Nucleus accumbens (tissue), 56 donors: Measurements from ENCODE around the gene ABCC1.
A peak's percentile ranks its signal among the peaks of the same experiment; 100 is the strongest.
"Not testable (repeated sequence)": the region's sequence is repeated elsewhere in the genome, so short reads cannot be mapped to it uniquely, and the experiment has no call there.

Experiments used
- DNase-seq, 56 donors: peaks; one replicate each; lab custom pipeline; 2025; lab: John Stamatoyannopoulos, UW

The ABCC1 gene

GRCh38 chr16:16148000-16148599, 198.7 kb downstream of the ABCC1 start:
- DNase-seq: not testable (repeated sequence)

- DNase-seq: no peak
These were observed 199.3 kb downstream of the ABCC1 start for GRCh38 chr16:16148755-16149154.

DNA sequence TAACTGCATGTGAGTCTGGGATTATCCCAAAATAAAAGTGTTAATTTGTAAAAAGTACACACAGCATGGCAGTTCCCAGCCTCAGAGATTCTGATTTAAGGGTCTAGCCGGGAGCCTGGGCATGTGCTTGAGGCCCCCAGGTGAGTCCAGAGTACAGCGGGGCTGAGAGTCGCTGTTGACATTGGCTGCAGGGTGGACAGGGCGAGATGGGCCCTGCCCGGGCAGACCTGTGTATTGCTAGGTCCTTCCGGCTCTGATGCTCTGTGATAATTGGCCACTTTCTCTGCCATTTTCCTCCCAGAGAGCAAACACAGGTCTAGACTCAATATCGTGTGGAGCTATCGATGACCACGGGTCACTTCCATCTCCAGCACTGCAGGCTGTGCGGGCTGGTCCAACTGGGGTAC, 200.3 kb downstream of the ABCC1 start:
- DNase-seq: no peak

DNA sequence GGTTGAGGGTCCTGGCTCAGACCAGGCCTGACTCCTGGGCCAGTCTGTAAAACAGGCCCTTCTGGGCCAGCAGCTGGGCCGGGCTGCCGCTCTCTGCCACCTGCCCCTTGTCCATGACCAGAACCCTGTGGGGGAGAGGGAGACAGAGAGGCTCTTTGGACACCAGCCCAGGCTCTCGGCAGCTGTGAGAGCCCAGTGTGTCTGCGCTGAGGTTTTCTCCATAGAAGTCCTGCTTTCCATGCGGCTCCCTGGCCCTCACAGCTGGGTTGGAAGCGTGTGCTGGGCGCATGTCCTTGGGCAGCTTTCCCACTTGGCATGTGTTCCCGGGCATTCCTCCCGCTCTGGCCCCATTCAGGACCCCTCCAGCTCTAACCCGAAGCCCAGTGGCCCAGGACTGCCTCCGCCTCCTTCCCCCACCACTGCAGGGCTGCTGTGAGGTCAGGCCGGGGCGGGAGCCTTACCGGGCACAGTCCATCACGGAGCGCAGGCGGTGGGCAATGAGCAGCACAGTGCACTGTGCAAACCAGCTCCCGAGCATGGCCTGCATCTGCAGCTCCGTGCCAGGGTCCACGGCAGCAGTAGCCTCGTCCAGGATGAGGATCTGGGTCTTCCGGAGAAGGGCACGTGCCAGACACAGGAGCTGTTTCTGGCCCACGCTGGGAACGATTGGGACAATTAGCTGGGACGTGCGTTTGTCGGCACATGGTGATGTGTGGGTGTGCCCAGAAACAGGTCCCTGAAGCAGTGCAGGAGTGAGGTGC, 200.9 kb downstream of the ABCC1 start:
- DNase-seq: peak in 55 of 56 donors; percentile 11 to 94 (median 78)

- DNase-seq: no peak
These were observed 201.4 kb downstream of the ABCC1 start for GRCh38 chr16:16150878-16151152.

- peak in 7 of 56 donors; percentile 2 to 48 (median 6) for DNase-seq
These were observed 201.9 kb downstream of the ABCC1 start for GRCh38 chr16:16151315-16151714.

DNA sequence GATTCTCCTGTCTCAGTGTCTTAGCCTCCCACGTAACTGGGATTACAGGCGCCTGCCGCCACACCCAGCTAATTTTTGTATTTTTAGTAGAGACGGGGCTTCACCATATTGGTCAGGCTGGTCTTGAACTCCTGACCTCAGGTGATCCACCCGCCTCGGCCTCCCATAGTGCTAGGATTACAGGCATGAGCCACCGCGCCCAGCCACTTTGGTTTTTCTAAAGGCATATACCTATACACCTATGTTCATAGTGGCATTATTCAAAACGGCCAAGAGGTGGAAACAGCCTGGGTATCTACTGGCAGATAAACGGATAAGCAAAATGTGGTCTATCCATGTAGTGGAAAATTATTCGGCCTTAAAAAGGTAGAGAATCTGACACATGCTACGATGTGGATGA, 203.6 kb downstream of the ABCC1 start:
- DNase-seq: not testable (repeated sequence)

- no peak for DNase-seq
These were observed 205.0 kb downstream of the ABCC1 start for GRCh38 chr16:16154281-16154951.

DNA sequence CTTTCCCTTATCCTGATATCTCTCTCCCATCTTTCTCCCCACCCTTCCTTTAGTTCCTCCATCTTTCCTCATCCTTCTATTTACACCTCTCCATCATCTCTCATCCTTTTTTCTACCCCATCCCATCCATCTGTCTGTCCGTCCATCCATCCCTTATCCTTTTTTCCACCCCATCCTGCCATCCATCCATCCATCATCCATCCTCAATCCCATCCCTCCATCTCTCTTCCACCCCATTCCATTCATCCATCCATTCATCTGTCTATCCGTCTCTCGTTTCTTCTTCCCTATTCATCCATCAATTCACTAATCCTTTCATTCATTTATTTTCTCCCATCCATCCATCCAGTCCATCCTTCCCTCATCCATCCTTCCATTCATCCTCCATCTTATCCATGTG, 205.8 kb downstream of the ABCC1 start:
- no peak for DNase-seq

DNA sequence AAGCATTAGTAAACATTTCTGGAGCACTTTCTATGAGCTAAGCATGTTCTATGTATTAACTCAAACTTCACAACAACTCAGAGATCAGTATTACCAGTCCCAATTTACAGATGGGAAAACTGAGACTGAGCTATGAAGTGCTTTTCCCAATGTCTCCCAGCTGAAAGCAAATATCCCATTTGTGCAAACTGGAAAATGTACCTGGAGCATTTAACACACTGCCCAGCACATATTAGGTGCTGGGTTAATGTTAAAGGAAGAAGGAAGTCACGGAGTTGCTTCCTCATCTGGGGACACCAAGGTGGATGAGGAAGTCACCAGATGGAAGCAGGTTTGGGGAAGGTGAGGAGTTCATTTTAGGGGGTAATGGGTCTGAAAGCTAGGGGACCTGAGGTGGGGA, 207.8 kb downstream of the ABCC1 start:
- DNase-seq: no peak

GRCh38 chr16:16158082-16158658, 208.8 kb downstream of the ABCC1 start:
- no peak for DNase-seq

GRCh38 chr16:16158741-16159374, 209.4 kb downstream of the ABCC1 start:
- no peak for DNase-seq

- DNase-seq: no peak
These were observed 210.2 kb downstream of the ABCC1 start for GRCh38 chr16:16159662-16160061.

GRCh38 chr16:16161319-16161718, 211.9 kb downstream of the ABCC1 start:
- no peak for DNase-seq

- DNase-seq: not testable (repeated sequence)
These were observed 212.4 kb downstream of the ABCC1 start for GRCh38 chr16:16161840-16162239.

DNA sequence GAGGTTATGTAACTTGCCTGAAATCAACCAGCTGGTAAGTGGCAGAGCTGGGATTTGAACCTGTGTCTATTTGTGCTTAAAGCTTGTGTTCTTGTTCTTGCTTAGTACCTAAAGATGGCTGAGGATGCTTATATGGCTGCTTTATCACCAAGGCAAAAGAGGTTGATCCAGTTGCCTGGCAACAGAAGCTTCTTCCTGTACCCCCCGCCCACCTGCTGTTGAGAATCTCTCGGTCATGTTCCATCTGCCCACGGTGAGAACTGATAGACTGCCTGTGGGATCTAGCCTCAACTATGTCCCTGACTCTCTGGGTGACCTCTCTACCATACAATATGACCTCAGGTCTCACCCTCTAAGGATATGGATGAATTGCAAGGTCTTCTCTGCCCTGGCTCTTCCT, 213.2 kb downstream of the ABCC1 start:
- peak in 1 of 56 donors; percentile 2 for DNase-seq

- DNase-seq: no peak
These were observed 213.7 kb downstream of the ABCC1 start for GRCh38 chr16:16163109-16163508.

DNA sequence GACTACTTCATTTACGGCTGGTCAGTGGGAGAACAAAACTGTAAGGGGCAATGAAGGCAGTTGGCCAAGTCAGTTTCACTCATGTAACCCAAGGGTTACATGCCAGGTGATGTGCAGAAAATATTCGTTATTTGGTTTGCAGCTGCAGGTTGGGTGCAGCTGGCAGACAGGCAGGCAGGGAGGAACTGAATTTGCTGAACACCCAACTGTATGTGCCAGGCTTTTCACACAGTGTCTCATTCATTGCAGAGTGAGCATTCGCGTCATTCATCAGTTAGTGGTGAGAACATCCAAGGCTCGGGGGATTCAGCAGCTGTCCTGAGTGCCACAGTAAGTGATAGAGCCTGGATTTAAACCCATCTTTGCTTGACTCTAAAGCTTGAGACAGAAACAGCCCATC, 214.2 kb downstream of the ABCC1 start:
- DNase-seq: peak in 35 of 56 donors; percentile 2 to 77 (median 25)

DNA sequence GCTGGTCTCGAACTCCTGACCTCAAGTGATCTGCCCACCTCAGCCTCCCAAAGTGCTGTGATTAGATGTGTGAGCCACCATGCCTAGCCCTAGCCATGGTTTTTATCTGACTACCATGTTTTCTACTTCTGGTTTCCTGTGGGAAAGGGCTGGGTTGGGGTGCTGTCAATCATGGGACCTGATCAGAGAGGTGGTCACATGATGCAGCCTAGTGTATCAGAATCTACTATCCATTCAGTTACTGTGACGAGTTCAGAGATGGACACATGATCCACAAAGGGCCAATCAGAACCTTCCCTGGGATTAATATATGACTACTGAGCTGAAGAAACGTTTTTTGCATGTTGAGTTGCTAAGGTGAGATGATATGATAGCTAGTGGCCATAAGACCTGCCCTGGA, 214.8 kb downstream of the ABCC1 start:
- no peak for DNase-seq

DNA sequence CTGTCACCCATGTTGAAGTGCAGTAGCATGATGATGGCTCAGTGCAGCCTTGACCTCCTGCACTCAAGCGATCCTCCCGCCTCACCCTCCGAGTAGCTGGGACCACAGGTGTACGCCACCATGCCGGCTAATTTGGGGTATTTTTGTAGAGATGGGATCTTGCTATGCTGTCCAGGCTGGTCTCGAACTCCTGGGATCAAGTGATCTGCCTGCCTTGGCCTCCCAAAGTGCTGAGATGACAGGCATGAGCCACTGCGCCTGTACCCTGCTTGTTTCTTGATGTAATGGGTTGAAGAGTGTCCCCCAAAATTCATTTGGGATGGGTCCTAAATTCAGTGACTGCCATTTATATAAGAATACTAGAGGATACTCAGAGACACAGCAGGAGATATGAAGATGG, 216.7 kb downstream of the ABCC1 start:
- DNase-seq: no peak

DNA sequence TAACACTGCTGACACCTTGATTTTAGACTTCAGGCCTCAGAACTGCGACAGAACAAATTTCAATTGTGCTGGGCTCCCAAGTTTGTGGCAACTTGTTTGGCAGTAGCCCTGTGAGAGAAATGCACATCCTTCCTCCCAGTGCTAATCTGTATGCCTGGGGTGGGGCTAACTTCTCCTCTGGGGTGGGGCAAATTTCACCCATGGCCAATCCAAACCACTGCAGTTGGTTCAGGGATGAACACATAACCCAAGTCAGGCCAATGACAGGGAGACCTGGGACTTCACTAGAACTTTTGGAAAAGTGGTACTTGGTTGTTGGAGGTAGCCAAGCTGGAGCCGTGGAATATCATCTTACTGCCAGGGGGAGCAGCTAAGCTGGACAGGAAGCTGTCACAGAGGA, 217.5 kb downstream of the ABCC1 start:
- DNase-seq: no peak
